IMR-90 (cell line): ENCODE measurements around the gene ABCC3. TPM values are rescaled to one million over a fixed set of nuclear protein-coding genes. Genes with fewer than 3 reads are reported as not detected.

Experiments
- ATAC-seq: fragments of 200-7000 bp; cut with Tn5 transposase; 2 replicates; pipeline ENCODE4 v1.9.1; 2020; ENCODE audit warnings: low read depth, mild to moderate bottlenecking, moderate library complexity
- BruUV-seq: library from RNA; stranded (reverse); fragments of 400-500 nt; replicated peaks from 2 replicates; lab custom pipeline; 2021; lab: Mats Ljungman, UMichigan
- CTCF ChIA-PET: fragments of 300-600 bp; formaldehyde crosslinking; extraction: SDS; loops from one replicate; lab custom pipeline; 2021; ENCODE audit warnings: antibody characterized with exemption; lab: Yijun Ruan, JAX
- POLR2A ChIA-PET: fragments of 300-600 bp; sonication (Branson Sonifier 250); formaldehyde crosslinking; loops from one replicate; lab custom pipeline; 2022; ENCODE audit warnings: antibody characterized with exemption; ENCODE audit not compliant: unreplicated experiment; lab: Charles Lee
- DNase-seq: peaks from one replicate; pipeline ENCODE4 v3.0.0; 2013
- H2AFZ ChIP-seq: replicated peaks from 2 replicates; pipeline ENCODE3; 2013; ENCODE audit warnings: low read length, mild to moderate bottlenecking; ENCODE audit not compliant: poor library complexity
- H2AK5ac ChIP-seq: 2 replicates; pipeline ENCODE4 v1.6.1; 2013; ENCODE audit warnings: low read depth, low read length, inconsistent platforms
- H2AK9ac ChIP-seq: replicated peaks from 2 replicates; pipeline ENCODE3; 2013; ENCODE audit warnings: mild to moderate bottlenecking, low read depth, low read length, moderate library complexity; ENCODE audit not compliant: poor library complexity
- H2BK120ac ChIP-seq: 2 replicates; pipeline ENCODE4 v1.6.1; 2013; ENCODE audit warnings: low read depth, low read length, inconsistent platforms
- H2BK15ac ChIP-seq: 3 replicates; pipeline ENCODE4 v1.6.1; 2013; ENCODE audit warnings: low read depth, low read length, inconsistent platforms
- H2BK20ac ChIP-seq: 2 replicates; pipeline ENCODE4 v1.6.1; 2013; ENCODE audit warnings: low read depth, mild to moderate bottlenecking, inconsistent platforms, low read length, moderate library complexity
- H2BK5ac ChIP-seq: 2 replicates; pipeline ENCODE4 v1.6.1; 2013; ENCODE audit warnings: mild to moderate bottlenecking, low read depth, low read length, inconsistent platforms; ENCODE audit not compliant: poor library complexity, severe bottlenecking
- H3K14ac ChIP-seq: replicated peaks from 2 replicates; pipeline ENCODE4 v1.6.1; 2013; ENCODE audit warnings: low read depth, low read length, inconsistent platforms
- H3K18ac ChIP-seq: 2 replicates; pipeline ENCODE4 v1.6.1; 2013; ENCODE audit warnings: low read depth, low read length, control low read depth
- H3K23ac ChIP-seq: 2 replicates; pipeline ENCODE4 v1.6.1; 2013; ENCODE audit warnings: low read depth, low read length, inconsistent platforms
- H3K27ac ChIP-seq: 2 replicates; pipeline ENCODE4 v1.5.1; 2013; ENCODE audit warnings: mild to moderate bottlenecking, control low read depth, low read length; ENCODE audit not compliant: insufficient read depth
- H3K27me3 ChIP-seq: 2 replicates; pipeline ENCODE4 v1.6.1; 2013; ENCODE audit warnings: low read length; ENCODE audit not compliant: control insufficient read depth, insufficient read depth
- H3K36me3 ChIP-seq: 2 replicates; pipeline ENCODE4 v1.6.1; 2013; ENCODE audit warnings: low read length, mixed read lengths; ENCODE audit not compliant: control insufficient read depth, insufficient read depth
- H3K4ac ChIP-seq: 2 replicates; pipeline ENCODE4 v1.6.1; 2013; ENCODE audit warnings: low read depth, low read length, inconsistent platforms
- H3K4me1 ChIP-seq: 2 replicates; pipeline ENCODE4 v1.6.1; 2013; ENCODE audit warnings: low read length, mixed read lengths; ENCODE audit not compliant: control insufficient read depth, insufficient read depth
- H3K4me2 ChIP-seq: 2 replicates; pipeline ENCODE4 v1.6.1; 2013; ENCODE audit warnings: low read depth, mild to moderate bottlenecking, control low read depth, low read length, moderate library complexity
- H3K4me3 ChIP-seq: 2 replicates; pipeline ENCODE4 v1.5.1; 2013; ENCODE audit warnings: low read depth, mild to moderate bottlenecking, control low read depth, low read length, moderate library complexity; ENCODE audit not compliant: insufficient read depth
- H3K56ac ChIP-seq: 2 replicates; pipeline ENCODE4 v1.6.1; 2013; ENCODE audit warnings: low read length, inconsistent platforms; ENCODE audit not compliant: insufficient read depth; ENCODE audit errors: extremely low read depth
- H3K79me1 ChIP-seq, 2 experiments: 2 replicates each; pipeline ENCODE4 v1.6.1; 2013; ENCODE audit warnings: low read length in 2 of 2, inconsistent platforms in 1 of 2, low read depth in 1 of 2
- H3K9ac ChIP-seq: 2 replicates; pipeline ENCODE4 v1.6.1; 2013; ENCODE audit warnings: low read depth, low read length, control low read depth
- H3K9me1 ChIP-seq: 2 replicates; pipeline ENCODE4 v1.6.1; 2013; ENCODE audit warnings: low read length, inconsistent platforms; ENCODE audit not compliant: insufficient read depth
- H3K9me3 ChIP-seq: 2 replicates; pipeline ENCODE4 v1.6.1; 2013; ENCODE audit warnings: low read length; ENCODE audit not compliant: control insufficient read depth, insufficient read depth
- H4K20me1 ChIP-seq: 2 replicates; pipeline ENCODE4 v1.6.1; 2013; ENCODE audit warnings: low read length, inconsistent platforms; ENCODE audit not compliant: insufficient read depth
- H4K5ac ChIP-seq: 2 replicates; pipeline ENCODE4 v1.6.1; 2013; ENCODE audit warnings: mild to moderate bottlenecking, low read depth, low read length, control low read depth
- H4K8ac ChIP-seq, 2 experiments: 2 replicates each; pipeline ENCODE4 v1.6.1; 2013; ENCODE audit warnings: low read depth in 2 of 2, low read length in 2 of 2, control low read depth in 1 of 2, inconsistent platforms in 1 of 2
- H4K91ac ChIP-seq: 2 replicates; pipeline ENCODE4 v1.6.1; 2013; ENCODE audit warnings: low read depth, low read length, inconsistent platforms; ENCODE audit not compliant: insufficient read depth
- CEBPB ChIP-seq: IDR thresholded peaks from 2 replicates; pipeline ENCODE4 v1.6.1; 2012; ENCODE audit warnings: low read depth, low read length, improper control_type of control experiment
- CHD1 ChIP-seq: IDR thresholded peaks from 2 replicates; pipeline ENCODE4 v1.6.1; 2012; ENCODE audit warnings: low read depth, low read length, improper control_type of control experiment
- FOS ChIP-seq: fragments of 150-350 bp; IDR thresholded peaks from 2 replicates; pipeline ENCODE4 v1.6.1; 2016; ENCODE audit warnings: low read depth, low read length
- NFE2L2 ChIP-seq: fragments of 150-350 bp; IDR thresholded peaks from 2 replicates; pipeline ENCODE4 v1.6.1; 2016; ENCODE audit warnings: low read depth, mild to moderate bottlenecking, low read length
- POLR2A ChIP-seq: IDR thresholded peaks from 2 replicates; pipeline ENCODE4 v1.6.1; 2012; ENCODE audit warnings: mild to moderate bottlenecking, low read depth, low read length
- RAD21 ChIP-seq: IDR thresholded peaks from 2 replicates; pipeline ENCODE4 v1.6.1; 2012; ENCODE audit warnings: low read length, improper control_type of control experiment
- WGBS, 2 experiments: methylation state at CpG; one replicate each; pipeline versions ENCODE4 v1.1.5 to v1.1.7; 2013; ENCODE audit warnings: missing lambda C conversion rate in 2 of 2; ENCODE audit not compliant: insufficient read length in 1 of 2; ENCODE audit errors: extremely low coverage in 2 of 2; 5-methylcytosine and 5-hydroxymethylcytosine counted together
- dilution Hi-C: fragments of 300-500 bp; cut with HindIII; formaldehyde crosslinking; loops from one replicate; pipeline ENCODE4 v1.14.3; 2018; ENCODE audit warnings: low sequenced_read_pairs; ENCODE audit not compliant: unreplicated experiment
- in situ Hi-C: fragments of 300-500 bp; cut with MboI; formaldehyde crosslinking; loops from 3 replicates; pipeline ENCODE4 v1.14.3; 2019; ENCODE audit warnings: low sequenced_read_pairs, inconsistent platforms, mixed read lengths
- intact Hi-C: fragments of 100-400 bp; cut with micrococcal nuclease; formaldehyde crosslinking; loops from 2 replicates; pipeline ENCODE4 v1.10.0; 2022
- polyA plus RNA-seq, 3 experiments: library from polyadenylated mRNA; depleted of rRNA; stranded (reverse); fragments of >200 nt; gene quantifications; 2 replicates each; pipeline ENCODE4 v1.2.3, GENCODE V29; 2012; ENCODE audit warnings: low replicate concordance in 1 of 3
- total RNA-seq: library from RNA; depleted of rRNA; stranded (reverse); fragments of >200 nt; gene quantifications from 2 replicates; pipeline ENCODE4 v1.2.3, GENCODE V29; 2012
- TF ChIP-seq, protein P1 (sequence below): fragments of 150-350 bp; IDR thresholded peaks from 2 replicates; pipeline ENCODE4 v1.6.1; 2017; ENCODE audit warnings: mild to moderate bottlenecking, antibody characterized with exemption, low read length, low read depth
- TF ChIP-seq, protein P2 (sequence below): fragments of 150-350 bp; IDR thresholded peaks from 2 replicates; pipeline ENCODE4 v1.6.1; 2016; ENCODE audit warnings: low read depth, mild to moderate bottlenecking, low read length, moderate library complexity, borderline replicate concordance

The ABCC3 gene
- total and polyA plus RNA-seq, 2 of the 4 experiments (the other 2 are of a cell fraction): 3.2 to 6.6 TPM

DNA sequence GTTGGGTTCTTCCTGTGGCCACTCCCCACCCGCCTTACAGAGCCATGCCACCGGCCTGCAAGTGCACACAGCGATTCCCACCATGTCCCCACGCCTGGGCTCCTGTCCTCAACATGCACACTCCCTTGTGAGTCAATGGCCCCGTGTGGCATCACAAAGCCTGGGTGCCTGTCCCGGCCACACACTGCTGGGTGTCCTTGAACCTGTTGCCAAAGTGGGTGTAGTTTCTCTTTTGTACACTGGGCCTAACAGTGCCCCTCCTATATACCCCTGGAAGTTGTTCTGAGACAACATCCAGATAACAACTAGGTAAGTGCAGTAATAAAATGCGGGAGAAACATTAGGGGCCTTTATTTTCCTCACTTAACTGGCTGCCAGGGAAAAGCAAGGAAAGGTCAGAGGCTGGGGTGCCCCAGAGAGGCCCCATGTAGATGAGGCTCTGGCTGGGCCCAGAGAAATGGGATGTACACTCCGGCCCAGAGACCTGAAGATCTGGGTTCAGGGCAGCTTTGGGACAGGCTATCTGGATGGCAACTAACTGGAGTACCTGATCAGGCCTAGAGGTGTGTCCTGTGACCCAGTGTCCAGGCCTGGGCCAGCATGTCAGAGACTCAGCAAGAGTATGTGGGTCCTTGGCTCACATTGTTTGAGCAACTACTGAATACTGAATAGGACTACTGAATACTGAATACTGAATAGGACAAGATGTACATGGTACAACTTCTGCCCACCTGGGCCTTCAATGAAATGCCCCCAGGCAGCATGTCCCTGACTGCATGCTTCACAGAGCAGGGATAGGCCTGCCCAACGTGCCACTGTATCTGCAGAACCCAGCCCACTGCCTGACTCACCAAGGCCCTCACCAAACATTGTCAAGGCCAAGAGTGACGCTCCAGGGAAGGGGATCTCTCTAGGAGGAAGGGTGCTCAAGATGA, 8.3 kb downstream of the ABCC3 start:
- Histone ChIP-seq H3K14ac (no peak overlapping the region), H2BK15ac (no peak overlapping the region; the same call in 2 of the 3 replicates), H2AK5ac (peak overlapping the region; percentile 83), H3K27ac (no peak overlapping the region), H3K9me3 (no peaks in the 10 kb centered on the region), H3K4me3 (no peak overlapping the region), H3K9me1 (peaks cover 42% of the 10 kb centered on the region), H2BK5ac (no peak overlapping the region), H2BK120ac (no peak overlapping the region; the same call in 1 of the 2 replicates), H2AFZ (no peak overlapping the region), H3K27me3 (no peaks in the 10 kb centered on the region), H4K5ac (peak overlapping the region; percentile 12; the same call in 1 of the 2 replicates), H2BK20ac (peak overlapping the region; percentile 31; the same call in 1 of the 2 replicates), H3K9ac (no peak overlapping the region), H3K4me1 (peaks cover 30% of the 10 kb centered on the region), H3K18ac (no peak overlapping the region), H3K23ac (no peak overlapping the region), H4K20me1 (peaks cover 11% of the 10 kb centered on the region), H3K79me1 (peaks cover 20 to 46% of the 10 kb centered on the region in 2 experiments; a peak in 3 of 4 replicates), H4K8ac (peak overlapping the region in 1 of 2 experiments; percentile 57; a peak in 1 of 4 replicates), H3K56ac (no peak overlapping the region), H3K36me3 (no peaks in the 10 kb centered on the region), H2AK9ac (no peak overlapping the region), H3K4ac (peak overlapping the region; percentile 4; the same call in 1 of the 2 replicates), H3K4me2 (no peak overlapping the region), H4K91ac (0 out of 2 replicates have a peak overlapping the region, but pooled peaks have one; percentile 23)
- no TSS peak for BruUV-seq
- 100% methylated on average over 1 of the region's 10 CpGs; no CpG with 5 or more reads in 1 of the 2 experiments for WGBS, 2 experiments
- dilution Hi-C loops (no loop called here), intact Hi-C loops (no loop called here), in situ Hi-C loops (no loop called here)
- DNase-seq (no peak), ATAC-seq (no peak)
- no peak for TF ChIP-seq RAD21
- no peak for TF ChIP-seq NFE2L2
- TF ChIP-seq, protein P1, sequence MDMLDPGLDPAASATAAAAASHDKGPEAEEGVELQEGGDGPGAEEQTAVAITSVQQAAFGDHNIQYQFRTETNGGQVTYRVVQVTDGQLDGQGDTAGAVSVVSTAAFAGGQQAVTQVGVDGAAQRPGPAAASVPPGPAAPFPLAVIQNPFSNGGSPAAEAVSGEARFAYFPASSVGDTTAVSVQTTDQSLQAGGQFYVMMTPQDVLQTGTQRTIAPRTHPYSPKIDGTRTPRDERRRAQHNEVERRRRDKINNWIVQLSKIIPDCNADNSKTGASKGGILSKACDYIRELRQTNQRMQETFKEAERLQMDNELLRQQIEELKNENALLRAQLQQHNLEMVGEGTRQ: no peak
- TF ChIP-seq, protein P2, sequence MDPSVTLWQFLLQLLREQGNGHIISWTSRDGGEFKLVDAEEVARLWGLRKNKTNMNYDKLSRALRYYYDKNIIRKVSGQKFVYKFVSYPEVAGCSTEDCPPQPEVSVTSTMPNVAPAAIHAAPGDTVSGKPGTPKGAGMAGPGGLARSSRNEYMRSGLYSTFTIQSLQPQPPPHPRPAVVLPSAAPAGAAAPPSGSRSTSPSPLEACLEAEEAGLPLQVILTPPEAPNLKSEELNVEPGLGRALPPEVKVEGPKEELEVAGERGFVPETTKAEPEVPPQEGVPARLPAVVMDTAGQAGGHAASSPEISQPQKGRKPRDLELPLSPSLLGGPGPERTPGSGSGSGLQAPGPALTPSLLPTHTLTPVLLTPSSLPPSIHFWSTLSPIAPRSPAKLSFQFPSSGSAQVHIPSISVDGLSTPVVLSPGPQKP: no peak
- no peak for TF ChIP-seq POLR2A
- no peak for TF ChIP-seq CEBPB
- TF ChIP-seq CHD1: no peak
- TF ChIP-seq FOS: no peak
- ChIA-PET CTCF (no interaction called here), POLR2A (no interaction called here)
